Heart left ventricle (tissue), 16 donors: Measurements from ENCODE around the gene CSMD2. TPM values are rescaled to one million over a fixed set of nuclear protein-coding genes. Genes with fewer than 3 reads are reported as not detected.

Experiments used
- ATAC-seq, 4 donors: fragments of 200-7000 bp; cut with Tn5 transposase; one replicate each; pipeline ENCODE4 v1.9.1; 2020 to 2022; ENCODE audit warnings: moderate library complexity in 4 of 4, mild to moderate bottlenecking in 3 of 4, moderate number of reproducible peaks in 1 of 4
- DNase-seq, 5 donors: peaks; one replicate each; pipeline ENCODE4 v3.0.0-alpha.2; 2020
- H3K27ac ChIP-seq, 12 donors: fragments of 200-600 bp; sonication (generic) in 4 of 12; one replicate each; pipeline versions ENCODE4 v1.5.0 to v1.8.0; 2016 to 2022; ENCODE audit warnings: mild to moderate bottlenecking in 2 of 12
- H3K27me3 ChIP-seq, 9 donors: fragments of 200-600 bp; sonication (generic) in 2 of 9; one replicate each; pipeline versions ENCODE4 v1.5.1 to v1.8.0; 2016 to 2022; ENCODE audit warnings: mild to moderate bottlenecking in 3 of 9
- H3K36me3 ChIP-seq, 9 donors: fragments of 200-600 bp; sonication (generic) in 2 of 9; one replicate each; pipeline versions ENCODE4 v1.5.0 to v1.8.0; 2018 to 2022; ENCODE audit warnings: mild to moderate bottlenecking in 2 of 9
- H3K4me1 ChIP-seq, 12 donors: fragments of 200-600 bp; sonication (generic) in 4 of 12; one replicate each; pipeline versions ENCODE4 v1.5.0 to v1.8.0; 2016 to 2022; ENCODE audit warnings: mild to moderate bottlenecking in 3 of 12
- H3K4me3 ChIP-seq, 12 donors: fragments of 200-600 bp; sonication (generic) in 4 of 12; one replicate each; pipeline versions ENCODE4 v1.5.0 to v1.8.0; 2017 to 2022; ENCODE audit warnings: mild to moderate bottlenecking in 9 of 12, moderate library complexity in 4 of 12
- H3K9me3 ChIP-seq, 12 donors: fragments of 200-600 bp; sonication (generic) in 4 of 12; one replicate each; pipeline versions ENCODE4 v1.5.0 to v1.8.0; 2016 to 2022; ENCODE audit warnings: mild to moderate bottlenecking in 1 of 12
- POLR2A ChIP-seq, 2 donors: fragments of 450-650 bp; IDR thresholded peaks; one replicate each; pipeline ENCODE4 v1.6.1; 2017; ENCODE audit warnings: antibody characterized with exemption in 2 of 2, mild to moderate bottlenecking in 2 of 2, moderate library complexity in 2 of 2
- WGBS, 4 donors: extraction: QIAGEN DNeasy Blood & Tissue Kit in 2 of 4; methylation state at CpG; one replicate each; pipeline versions ENCODE4 v1.1.5 to v1.1.7; 2013 to 2018; 5-methylcytosine and 5-hydroxymethylcytosine counted together
- intact Hi-C, 10 donors: fragments of 100-400 bp; cut with DNase I; formaldehyde crosslinking; loops; one replicate each; pipeline versions ENCODE4 v1.11.1 to v1.14.2; 2022
- polyA plus RNA-seq, 2 donors: library from polyadenylated mRNA; stranded (reverse); fragments of 200-250 nt; gene quantifications; one replicate each; pipeline ENCODE4 v1.2.3, GENCODE V29; 2013
- total RNA-seq, 9 donors: library from RNA; depleted of rRNA in 2 of 9; stranded (reverse); fragments of >200 nt in 2 of 9; fragmentation: NEBNext Ultra II Directional in 3 of 9; extraction: Animal tissue kit (Norgen Biotek cat#: 25700) in 3 of 9; gene quantifications; one replicate each; pipeline versions ENCODE4 v1.1.0 to v1.2.4, GENCODE V29; 2016 to 2023
- TF ChIP-seq, protein P1 (sequence below), 12 donors: fragments of 200-600 bp; sonication (generic) in 4 of 12; IDR thresholded peaks; one replicate each; pipeline versions ENCODE4 v1.5.0 to v1.8.0; 2018 to 2022; ENCODE audit warnings: antibody characterized with exemption in 12 of 12, mild to moderate bottlenecking in 5 of 12
- donor health status: ischemic (EF 13 %, LVEDD 7.1; RV severe dilation, severe dysfunction).
- donor health status: healthy with polysubstance abuse.
- donor health status: DM: no; HTN: yes; CAD: no.
- donor health status: DM: no; HTN: no; CAD: no.
- donor health status: ischemic (EF 25% LVEDD 6.9; RV normal size, moderate dysfunction).
- donor health status: ischemic (EF 25% LVEDD 5.7; RV mildly dilated, moderate dysfunction).
- donor health status: healthy.
- donor health status: DM: yes; HTN: yes; CAD: no.
- donor health status: ischemic (EF 35%, LVEDD 5.7; RV mildly dilated, moderate dysfunction).
- donor health status: nonischemic (EF 11% LVEDD 7.7; RV severe dilation, severe dysfunction).
- donor health status: DM: yes; HTN: yes; CAD: no.
- donor health status: PGD.
- donor health status: ischemic (EF 29% LVEDD 5.4; RV normal size, mild dysfunction).
- donor health status: nonischemic (EF 23%, LVEDD 6.1; RV moderate dilation, normal function).

CSMD2 gene
- total and polyA plus RNA-seq, 11 donors, result 0.02 to 0.79 (median 0.22) TPM

DNA sequence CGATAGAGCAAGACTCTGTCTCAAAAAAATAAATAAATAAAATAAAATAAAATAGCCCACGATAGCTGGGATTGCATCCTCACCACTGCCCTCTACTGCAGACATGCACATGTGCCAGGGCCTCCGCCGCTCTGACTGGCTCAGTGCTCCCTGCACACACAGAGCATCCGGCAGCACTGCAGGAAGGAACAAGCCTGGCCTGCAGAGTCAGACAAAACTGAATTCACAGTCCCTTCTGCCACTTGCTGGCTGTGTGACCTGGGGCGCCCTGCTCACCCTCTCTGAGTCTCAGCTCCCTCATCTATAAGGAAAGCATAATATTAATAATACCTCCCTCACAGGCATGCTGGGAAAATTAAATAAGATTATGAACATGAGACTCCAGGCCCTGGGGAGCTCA lies 35.4 kb downstream of the CSMD2 start:
- peaks cover 0 to 17% (median 0%) of the 10 kb centered on the region in 9 donors for H3K27me3 ChIP-seq
- no peak for TF ChIP-seq POLR2A (IDR thresholded peaks at IDR 0.05)
- TF ChIP-seq, protein P1, sequence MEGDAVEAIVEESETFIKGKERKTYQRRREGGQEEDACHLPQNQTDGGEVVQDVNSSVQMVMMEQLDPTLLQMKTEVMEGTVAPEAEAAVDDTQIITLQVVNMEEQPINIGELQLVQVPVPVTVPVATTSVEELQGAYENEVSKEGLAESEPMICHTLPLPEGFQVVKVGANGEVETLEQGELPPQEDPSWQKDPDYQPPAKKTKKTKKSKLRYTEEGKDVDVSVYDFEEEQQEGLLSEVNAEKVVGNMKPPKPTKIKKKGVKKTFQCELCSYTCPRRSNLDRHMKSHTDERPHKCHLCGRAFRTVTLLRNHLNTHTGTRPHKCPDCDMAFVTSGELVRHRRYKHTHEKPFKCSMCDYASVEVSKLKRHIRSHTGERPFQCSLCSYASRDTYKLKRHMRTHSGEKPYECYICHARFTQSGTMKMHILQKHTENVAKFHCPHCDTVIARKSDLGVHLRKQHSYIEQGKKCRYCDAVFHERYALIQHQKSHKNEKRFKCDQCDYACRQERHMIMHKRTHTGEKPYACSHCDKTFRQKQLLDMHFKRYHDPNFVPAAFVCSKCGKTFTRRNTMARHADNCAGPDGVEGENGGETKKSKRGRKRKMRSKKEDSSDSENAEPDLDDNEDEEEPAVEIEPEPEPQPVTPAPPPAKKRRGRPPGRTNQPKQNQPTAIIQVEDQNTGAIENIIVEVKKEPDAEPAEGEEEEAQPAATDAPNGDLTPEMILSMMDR (IDR thresholded peaks at IDR 0.05), result no peak
- no peaks in the 10 kb centered on the region for H3K9me3 ChIP-seq
- intact Hi-C loops, result no loop called here
- H3K36me3 ChIP-seq, result no peaks in the 10 kb centered on the region
- DNase-seq (no peak), ATAC-seq (no peak)
- WGBS, 4 donors, result 69 to 81% (median 71%) methylated on average over 6 of the region's 6 CpGs
- H3K4me1 ChIP-seq, result no peaks in the 10 kb centered on the region
- no peak overlapping the region for H3K4me3 ChIP-seq
- H3K27ac ChIP-seq, result no peak overlapping the region

DNA sequence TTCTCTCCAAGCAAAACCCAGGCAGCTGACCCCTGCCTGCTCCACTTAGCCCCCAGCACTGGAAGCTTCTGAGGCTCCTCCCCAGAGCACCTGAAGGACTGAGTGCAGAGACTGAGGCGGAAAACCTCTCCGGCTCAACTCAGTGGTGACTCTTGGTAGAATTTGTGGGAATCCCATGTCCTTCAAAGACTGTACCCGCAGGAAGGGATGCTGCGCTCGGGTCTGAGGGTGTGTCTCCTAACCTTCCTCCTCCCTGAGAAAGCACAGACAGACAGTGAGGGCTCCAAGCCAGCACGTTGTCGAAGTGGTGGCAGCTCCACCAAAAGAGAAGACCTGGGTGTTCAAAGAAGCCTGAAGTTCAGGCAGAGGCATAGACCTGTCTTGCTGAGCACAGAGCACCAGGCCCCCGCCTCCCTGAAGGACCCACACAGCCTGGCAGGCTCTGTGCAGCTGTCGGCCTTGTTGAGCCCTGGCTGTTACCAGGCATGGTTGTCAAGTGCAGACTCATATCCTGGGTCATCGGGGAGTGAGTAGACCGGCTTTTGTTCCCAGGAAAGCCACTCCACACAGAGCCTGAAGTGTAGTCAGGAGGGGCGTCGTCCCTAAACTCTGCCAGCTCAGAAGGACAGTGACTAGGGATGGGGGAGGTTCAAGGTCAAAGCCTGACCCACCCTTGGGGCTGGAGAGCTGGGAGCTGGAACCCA lies 36.7 kb downstream of the CSMD2 start:
- DNase-seq (no peak), ATAC-seq (no peak)
- H3K27me3 ChIP-seq, result peaks cover 0 to 17% (median 0%) of the 10 kb centered on the region in 9 donors
- no peaks in the 10 kb centered on the region for H3K4me1 ChIP-seq
- no peak overlapping the region for H3K4me3 ChIP-seq
- WGBS, 4 donors, result 85 to 86% (median 86%) methylated on average over 13 of the region's 13 CpGs
- no peaks in the 10 kb centered on the region for H3K36me3 ChIP-seq
- intact Hi-C loops, result no loop called here
- H3K9me3 ChIP-seq, result no peaks in the 10 kb centered on the region
- TF ChIP-seq, protein P1 (IDR thresholded peaks at IDR 0.05), result no peak
- TF ChIP-seq POLR2A (IDR thresholded peaks at IDR 0.05), result no peak
- no peak overlapping the region for H3K27ac ChIP-seq

DNA sequence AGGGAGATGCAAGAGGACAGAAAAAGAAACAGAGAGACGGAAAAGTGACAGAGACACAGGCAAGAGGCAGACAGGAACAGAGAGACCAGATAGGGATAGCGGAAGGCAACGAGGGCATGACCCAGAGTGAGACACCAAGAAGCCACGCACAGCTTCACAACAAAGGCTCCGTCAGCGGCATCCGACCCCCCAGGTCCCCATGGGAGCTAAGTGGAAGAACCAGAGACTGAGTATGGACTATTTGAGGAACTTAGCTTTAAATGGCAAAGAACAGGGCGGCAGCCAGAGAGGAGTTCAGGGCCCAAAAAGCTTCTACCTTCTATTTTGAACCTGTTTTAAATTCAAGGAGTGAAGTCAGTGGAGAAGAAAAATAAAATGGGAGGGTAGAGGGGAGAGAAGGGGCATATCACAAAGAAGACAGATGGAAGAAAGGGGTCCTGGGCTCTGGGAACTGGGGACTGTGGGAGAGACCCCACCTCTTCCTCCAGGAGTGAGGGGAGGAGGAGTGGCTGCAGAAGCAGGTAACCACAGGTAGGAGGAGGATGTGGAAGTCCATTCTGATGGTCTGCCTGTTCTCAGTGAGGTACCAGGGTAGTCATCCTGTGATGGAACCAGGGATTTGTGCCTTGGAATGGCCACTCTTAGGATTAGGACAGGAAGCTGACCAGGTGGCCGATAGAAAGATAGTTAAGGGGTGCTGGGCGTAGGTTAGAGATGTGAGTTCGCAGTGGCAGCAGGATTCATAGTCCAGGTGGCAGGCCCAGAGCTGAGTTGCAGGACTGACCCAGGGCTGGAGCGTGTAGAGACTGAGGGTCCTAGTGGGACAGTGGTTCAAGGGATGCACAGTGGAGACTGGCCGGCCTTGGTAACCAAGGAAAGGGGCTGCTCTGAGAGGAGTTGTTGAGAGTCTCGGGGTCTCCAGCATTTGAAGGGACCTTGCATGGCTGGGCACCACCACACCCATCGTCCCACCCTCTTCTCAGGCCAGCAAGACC lies 37.7 kb downstream of the CSMD2 start:
- H3K27ac ChIP-seq, result no peak overlapping the region
- H3K36me3 ChIP-seq, result no peaks in the 10 kb centered on the region
- 60 to 69% (median 66%) methylated on average over 15 of the region's 15 CpGs for WGBS, 4 donors
- DNase-seq (no peak), ATAC-seq (no peak)
- no peaks in the 10 kb centered on the region for H3K4me1 ChIP-seq
- no peak for TF ChIP-seq POLR2A (IDR thresholded peaks at IDR 0.05)
- TF ChIP-seq, protein P1 (IDR thresholded peaks at IDR 0.05), result no peak
- peaks cover 0 to 20% (median 0%) of the 10 kb centered on the region in 9 donors for H3K27me3 ChIP-seq
- intact Hi-C loops, result no loop called here
- no peak overlapping the region for H3K4me3 ChIP-seq
- H3K9me3 ChIP-seq, result no peaks in the 10 kb centered on the region

DNA sequence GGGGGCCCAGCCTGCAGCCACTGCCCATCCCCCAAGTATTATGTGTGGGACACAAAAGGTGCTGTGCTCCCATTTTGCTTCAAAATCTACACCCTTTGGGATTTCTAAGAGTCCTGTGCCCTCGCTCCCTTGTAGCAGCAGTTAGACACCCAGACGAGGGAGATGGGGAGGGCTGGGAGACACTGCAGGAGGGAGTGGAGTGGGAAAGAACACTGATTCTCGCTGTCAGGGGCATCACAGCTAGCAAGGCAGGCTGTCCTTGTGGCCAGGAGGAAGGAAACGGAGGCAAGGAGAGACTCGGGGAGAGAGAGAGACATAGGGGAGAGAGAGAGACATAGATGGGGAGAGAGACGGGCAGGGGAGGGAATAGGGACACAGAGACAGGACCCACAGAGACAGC lies 38.5 kb downstream of the CSMD2 start:
- Histone ChIP-seq H3K36me3 (no peaks in the 10 kb centered on the region), H3K9me3 (no peaks in the 10 kb centered on the region), H3K27me3 (peaks cover 0 to 20% (median 0%) of the 10 kb centered on the region in 9 donors), H3K4me3 (no peak overlapping the region), H3K4me1 (no peaks in the 10 kb centered on the region), H3K27ac (no peak overlapping the region)
- DNase-seq, result no peak
- TF ChIP-seq, protein P1 (IDR thresholded peaks at IDR 0.05), result no peak
- no peak for TF ChIP-seq POLR2A (IDR thresholded peaks at IDR 0.05)
- no peak for ATAC-seq
- 55 to 72% (median 62%) methylated on average over 6 of the region's 6 CpGs for WGBS, 4 donors
- intact Hi-C loops, result no loop called here
